ENCODE measurements around the gene CTDSP2.
"Not testable (repeated sequence)": the region's sequence is repeated elsewhere in the genome, so short reads cannot be mapped to it uniquely, and the experiment has no call there.

The CTDSP2 gene

DNA sequence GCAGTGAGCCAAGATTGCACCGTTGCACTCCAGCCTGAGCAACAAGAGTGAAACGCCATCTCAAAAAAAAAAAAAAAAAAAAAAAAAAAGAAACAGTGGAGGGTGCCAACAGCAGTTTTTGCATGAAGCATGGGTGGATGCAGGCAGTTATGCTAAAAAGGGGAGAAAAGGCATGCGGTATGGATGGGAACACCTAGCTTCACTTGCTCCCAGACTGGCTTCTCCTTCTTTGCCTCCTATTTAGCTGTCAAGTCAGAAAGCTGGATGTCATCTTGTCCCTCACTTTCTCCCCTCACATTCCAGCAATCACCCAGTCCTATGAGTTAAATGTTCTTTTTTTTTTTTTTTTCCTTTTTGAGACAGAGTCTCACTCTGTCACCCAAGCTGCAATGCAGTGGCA lies 71.5 kb downstream of the CTDSP2 start:
- Histone ChIP-seq H3K4me3 (ENCODE audit: insufficient read depth, low read depth, low read length, poor library complexity, severe bottlenecking) (no peak overlapping the region), H3K4me1 (ENCODE audit: control insufficient read depth, insufficient read depth, low read length, poor library complexity, severe bottlenecking) (peaks cover 7% of the 10 kb centered on the region), H3K9me3 (ENCODE audit: control insufficient read depth, low read length) (no peaks in the 10 kb centered on the region), H3K27me3 (replicated peaks; ENCODE audit: control insufficient read depth, insufficient read depth, low read length, poor library complexity, severe bottlenecking) (no peaks in the 10 kb centered on the region), H3K27ac (ENCODE audit: insufficient read depth, low read length, poor library complexity, severe bottlenecking) (no peak overlapping the region), H3K36me3 (ENCODE audit: control insufficient read depth, insufficient read depth, low read length) (no peaks in the 10 kb centered on the region)
- DNase-seq = no peak

DNA sequence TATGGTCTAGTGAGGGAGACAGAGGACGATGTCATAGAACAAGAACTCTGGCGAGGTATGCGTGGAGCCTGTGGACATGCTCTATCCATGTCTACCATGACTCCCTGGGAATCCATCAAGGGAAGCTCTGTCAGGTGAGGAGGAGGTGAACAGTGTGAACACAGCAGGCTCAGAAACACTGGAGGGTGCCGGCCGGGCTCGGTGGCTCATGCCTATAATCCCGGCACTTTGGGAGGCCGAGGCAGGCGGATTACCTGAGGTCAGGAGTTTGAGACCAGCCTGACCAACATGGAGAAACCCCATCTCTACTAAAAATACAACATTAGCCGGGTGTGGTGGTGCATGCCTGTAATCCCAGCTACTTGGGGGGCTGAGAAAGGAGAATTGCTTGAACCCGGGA lies 71.9 kb downstream of the CTDSP2 start:
- not testable (repeated sequence) for H3K4me1 ChIP-seq (ENCODE audit: control insufficient read depth, insufficient read depth, low read length, poor library complexity, severe bottlenecking); H3K9me3 ChIP-seq (ENCODE audit: control insufficient read depth, low read length); H3K36me3 ChIP-seq (ENCODE audit: control insufficient read depth, insufficient read depth, low read length); H3K27ac ChIP-seq (ENCODE audit: insufficient read depth, low read length, poor library complexity, severe bottlenecking); H3K27me3 ChIP-seq (replicated peaks; ENCODE audit: control insufficient read depth, insufficient read depth, low read length, poor library complexity, severe bottlenecking); DNase-seq; H3K4me3 ChIP-seq (ENCODE audit: insufficient read depth, low read depth, low read length, poor library complexity, severe bottlenecking)

DNA sequence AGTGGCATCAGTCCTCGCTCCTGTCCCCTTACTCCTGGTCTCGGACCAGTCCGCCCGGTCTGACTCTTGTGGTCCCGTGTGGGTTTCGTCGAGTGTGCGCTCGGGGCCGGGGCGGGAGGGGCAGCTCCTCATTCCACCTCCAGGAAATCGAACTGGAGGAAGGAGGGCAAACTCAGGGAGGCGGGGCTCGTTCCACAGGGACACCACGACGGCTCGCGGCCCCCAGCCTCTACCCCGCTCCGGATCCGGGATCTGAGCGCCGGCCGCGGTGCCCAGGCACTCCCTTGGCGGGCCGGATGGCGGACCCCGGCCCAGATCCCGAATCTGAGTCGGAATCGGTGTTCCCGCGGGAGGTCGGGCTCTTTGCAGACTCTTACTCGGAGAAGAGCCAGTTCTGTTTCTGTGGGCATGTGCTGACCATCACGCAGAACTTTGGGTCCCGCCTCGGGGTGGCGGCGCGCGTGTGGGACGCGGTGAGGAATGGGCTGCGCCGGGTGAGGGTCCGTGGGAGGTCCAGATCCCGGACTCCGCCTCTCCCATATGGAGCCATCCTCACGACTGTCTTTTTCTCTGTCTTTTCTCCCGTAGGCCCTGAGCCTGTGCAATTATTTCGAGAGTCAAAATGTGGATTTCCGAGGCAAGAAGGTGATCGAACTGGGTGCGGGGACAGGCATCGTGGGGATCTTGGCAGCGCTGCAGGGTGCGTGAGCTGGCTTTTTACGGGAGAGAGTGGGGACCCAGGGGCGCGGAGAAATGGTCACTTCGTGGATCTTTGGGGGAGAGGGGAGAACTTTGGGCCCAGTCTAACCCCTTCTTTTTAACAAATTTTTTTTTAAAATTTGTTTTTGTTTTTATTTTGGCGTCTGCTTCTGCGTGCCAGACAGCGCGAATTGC lies 73.9 kb downstream of the CTDSP2 start, which contains the start of gene EEF1AKMT3:
TSS of gene EEF1AKMT3 (plus strand) at position 186 of the 894 bp plus-strand sequence. CDS start at position 297, 111 bp downstream.
- peaks cover 3% of the 10 kb centered on the region for H3K36me3 ChIP-seq (ENCODE audit: control insufficient read depth, insufficient read depth, low read length)
- no peak for DNase-seq
- no peaks in the 10 kb centered on the region for H3K27me3 ChIP-seq (replicated peaks; ENCODE audit: control insufficient read depth, insufficient read depth, low read length, poor library complexity, severe bottlenecking)

DNA sequence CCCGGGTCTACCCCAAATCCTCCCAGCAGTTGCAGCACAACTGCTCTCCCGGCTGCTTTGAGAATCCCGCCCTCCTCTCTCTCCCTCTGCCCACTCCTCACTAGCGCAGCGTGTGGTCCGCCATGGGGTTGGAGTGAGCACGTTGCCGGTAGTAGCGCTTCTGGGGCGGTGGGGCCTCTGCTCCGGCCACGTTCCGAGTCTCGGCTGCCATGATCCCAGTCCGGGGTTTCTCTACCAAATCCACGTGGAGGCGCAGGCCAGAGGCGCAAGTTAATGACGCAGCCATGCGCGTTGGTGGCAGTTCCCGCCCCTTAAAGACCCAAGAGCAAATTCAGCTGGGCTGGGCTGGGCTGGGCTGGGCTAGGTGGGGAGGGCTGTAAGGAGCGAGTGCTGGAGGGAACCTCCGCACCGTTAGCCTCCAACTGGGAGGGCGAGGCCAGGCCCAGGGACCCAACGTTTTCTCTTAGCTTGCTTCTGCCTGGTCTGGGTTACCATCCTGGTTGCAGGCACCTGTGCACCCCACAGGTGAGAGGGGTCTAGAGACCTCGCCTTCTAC lies 74.6 kb downstream of the CTDSP2 start, which contains the start of gene METTL1:
TSS of gene METTL1 (minus strand) at position 233 of the 556 bp plus-strand sequence. CDS start at position 211, 22 bp downstream.
- H3K36me3 ChIP-seq (ENCODE audit: control insufficient read depth, insufficient read depth, low read length) = peaks cover 3% of the 10 kb centered on the region
- H3K9me3 ChIP-seq (ENCODE audit: control insufficient read depth, low read length) = no peaks in the 10 kb centered on the region
- DNase-seq = peak; percentile 76 to 88 (median 86)

More for the DNA sequence above, 73.9 kb downstream of the CTDSP2 start, which contains the start of gene EEF1AKMT3:
- no peaks in the 10 kb centered on the region for H3K9me3 ChIP-seq (ENCODE audit: control insufficient read depth, low read length)
- H3K27ac ChIP-seq (ENCODE audit: insufficient read depth, low read length, poor library complexity, severe bottlenecking) = peak within 1 kb of the TSS; percentile 76
- H3K4me3 ChIP-seq (ENCODE audit: insufficient read depth, low read depth, low read length, poor library complexity, severe bottlenecking) = peak within 1 kb of the TSS; percentile 75
- peaks cover 2% of the 10 kb centered on the region for H3K4me1 ChIP-seq (ENCODE audit: control insufficient read depth, insufficient read depth, low read length, poor library complexity, severe bottlenecking)

DNA sequence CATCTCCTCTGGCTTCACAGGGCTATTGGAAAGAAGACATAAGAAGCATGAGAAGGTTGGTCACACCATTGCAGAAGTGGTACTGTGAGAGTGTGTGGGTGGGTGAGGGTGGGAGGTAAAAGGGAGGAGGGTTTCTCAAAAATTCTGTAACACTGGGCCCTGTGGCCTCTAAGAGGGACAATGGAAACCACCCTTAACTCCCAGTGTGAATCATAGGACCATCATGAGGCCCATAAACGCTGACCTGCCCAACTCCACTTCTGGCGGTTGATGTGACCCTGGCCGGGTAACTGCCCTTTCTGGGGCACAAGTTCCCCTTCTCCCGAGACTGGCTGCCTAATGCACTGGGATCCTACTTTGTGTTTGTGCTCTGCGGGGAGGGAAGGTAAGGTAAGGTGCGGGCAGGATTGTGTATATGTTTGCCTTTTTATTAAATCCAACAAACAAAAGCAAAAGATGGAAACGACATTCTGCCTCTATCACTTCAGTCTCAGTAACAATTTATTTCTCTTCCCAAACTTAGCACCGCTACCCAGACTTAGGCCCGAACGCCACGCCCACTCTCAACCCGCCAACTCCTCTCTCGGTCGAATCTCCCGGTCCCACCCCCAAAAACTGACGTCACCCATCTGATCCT lies 75.2 kb downstream of the CTDSP2 start:
- H3K36me3 ChIP-seq (ENCODE audit: control insufficient read depth, insufficient read depth, low read length) = peaks cover 3% of the 10 kb centered on the region
- no peaks in the 10 kb centered on the region for H3K9me3 ChIP-seq (ENCODE audit: control insufficient read depth, low read length)
- H3K4me1 ChIP-seq (ENCODE audit: control insufficient read depth, insufficient read depth, low read length, poor library complexity, severe bottlenecking) = peaks cover 10% of the 10 kb centered on the region
- H3K4me3 ChIP-seq (ENCODE audit: insufficient read depth, low read depth, low read length, poor library complexity, severe bottlenecking) = peak overlapping the region; percentile 75
- peaks cover 6% of the 10 kb centered on the region for H3K27me3 ChIP-seq (replicated peaks; ENCODE audit: control insufficient read depth, insufficient read depth, low read length, poor library complexity, severe bottlenecking)
- peak overlapping the region; percentile 76 for H3K27ac ChIP-seq (ENCODE audit: insufficient read depth, low read length, poor library complexity, severe bottlenecking)
- peak; percentile 66 to 78 (median 74) for DNase-seq

More for the DNA sequence above, 74.6 kb downstream of the CTDSP2 start, which contains the start of gene METTL1:
- Histone ChIP-seq H3K4me3 (ENCODE audit: insufficient read depth, low read depth, low read length, poor library complexity, severe bottlenecking) (peak within 1 kb of the TSS; percentile 75), H3K4me1 (ENCODE audit: control insufficient read depth, insufficient read depth, low read length, poor library complexity, severe bottlenecking) (peaks cover 4% of the 10 kb centered on the region), H3K27ac (ENCODE audit: insufficient read depth, low read length, poor library complexity, severe bottlenecking) (peak within 1 kb of the TSS; percentile 76), H3K27me3 (replicated peaks; ENCODE audit: control insufficient read depth, insufficient read depth, low read length, poor library complexity, severe bottlenecking) (peaks cover 1% of the 10 kb centered on the region)

DNA sequence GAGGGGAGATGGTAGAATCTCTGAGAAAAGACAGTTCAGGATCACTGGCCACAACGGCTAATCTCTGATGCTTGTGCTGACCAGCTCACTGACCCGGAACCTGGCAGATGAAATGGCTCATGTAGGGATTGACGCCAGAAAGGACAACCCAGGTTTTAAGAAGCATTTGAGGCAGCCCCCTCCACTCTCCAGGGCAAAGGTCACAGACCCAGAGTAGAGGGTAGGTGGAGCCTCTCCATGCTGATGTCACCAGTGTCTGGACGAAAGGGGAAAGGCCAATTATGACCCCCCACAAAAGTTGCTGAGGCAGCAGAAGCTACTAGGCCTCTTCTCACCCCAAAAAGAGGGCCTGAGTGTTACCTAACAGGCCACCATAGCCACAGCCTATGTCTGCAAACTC lies 75.8 kb downstream of the CTDSP2 start:
- Histone ChIP-seq H3K4me3 (ENCODE audit: insufficient read depth, low read depth, low read length, poor library complexity, severe bottlenecking) (no peak overlapping the region), H3K27ac (ENCODE audit: insufficient read depth, low read length, poor library complexity, severe bottlenecking) (peak overlapping the region; percentile 76), H3K36me3 (ENCODE audit: control insufficient read depth, insufficient read depth, low read length) (peaks cover 3% of the 10 kb centered on the region), H3K4me1 (ENCODE audit: control insufficient read depth, insufficient read depth, low read length, poor library complexity, severe bottlenecking) (peaks cover 16% of the 10 kb centered on the region), H3K27me3 (replicated peaks; ENCODE audit: control insufficient read depth, insufficient read depth, low read length, poor library complexity, severe bottlenecking) (peaks cover 10% of the 10 kb centered on the region), H3K9me3 (ENCODE audit: control insufficient read depth, low read length) (no peaks in the 10 kb centered on the region)
- DNase-seq = no peak
